HG02973 (cell line): ENCODE data around the gene SLC1A4.
"Not testable (repeated sequence)": the region's sequence is repeated elsewhere in the genome, so short reads cannot be mapped to it uniquely, and the experiment has no call there.

ENCODE experiments used
- ATAC-seq: cut with Tn5 transposase; IDR thresholded peaks from one replicate; pipeline ENCODE4 v1.9.1; 2021; ENCODE audit warnings: moderate library complexity; ENCODE audit not compliant: unreplicated experiment

The SLC1A4 gene

DNA sequence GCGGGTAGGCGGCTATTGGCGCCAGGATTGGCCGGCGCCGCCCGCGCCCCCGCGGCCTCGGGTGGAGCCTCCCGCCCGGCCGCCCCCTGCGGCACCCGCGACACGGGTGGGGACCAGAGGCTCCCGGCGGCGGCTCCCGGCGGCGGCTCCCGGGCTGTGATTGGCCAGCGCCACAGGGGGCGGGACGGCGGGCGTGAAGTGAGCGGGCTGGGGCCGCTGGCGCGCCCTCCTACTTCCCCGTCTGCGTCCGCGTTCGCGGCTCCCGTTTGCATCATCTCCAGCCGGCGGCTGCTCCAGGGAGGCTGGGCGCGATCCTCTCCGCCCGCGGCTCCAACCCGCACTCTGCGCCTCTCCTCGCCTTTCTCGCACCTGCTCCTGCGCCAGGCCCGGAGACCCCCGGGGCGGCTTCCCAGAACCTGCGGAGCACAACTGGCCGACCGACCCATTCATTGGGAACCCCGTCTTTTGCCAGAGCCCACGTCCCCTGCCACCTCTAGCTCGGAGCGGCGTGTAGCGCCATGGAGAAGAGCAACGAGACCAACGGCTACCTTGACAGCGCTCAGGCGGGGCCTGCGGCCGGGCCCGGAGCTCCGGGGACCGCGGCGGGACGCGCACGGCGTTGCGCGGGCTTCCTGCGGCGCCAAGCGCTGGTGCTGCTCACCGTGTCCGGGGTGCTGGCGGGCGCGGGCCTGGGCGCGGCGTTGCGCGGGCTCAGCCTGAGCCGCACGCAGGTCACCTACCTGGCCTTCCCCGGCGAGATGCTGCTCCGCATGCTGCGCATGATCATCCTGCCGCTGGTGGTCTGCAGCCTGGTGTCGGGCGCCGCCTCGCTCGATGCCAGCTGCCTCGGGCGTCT, at the start of gene SLC1A4:
TSS of gene SLC1A4 (plus strand) at position 274 of the 856 bp plus-strand sequence. CDS start at position 519, 245 bp downstream.
- peak; percentile 49 for ATAC-seq

DNA sequence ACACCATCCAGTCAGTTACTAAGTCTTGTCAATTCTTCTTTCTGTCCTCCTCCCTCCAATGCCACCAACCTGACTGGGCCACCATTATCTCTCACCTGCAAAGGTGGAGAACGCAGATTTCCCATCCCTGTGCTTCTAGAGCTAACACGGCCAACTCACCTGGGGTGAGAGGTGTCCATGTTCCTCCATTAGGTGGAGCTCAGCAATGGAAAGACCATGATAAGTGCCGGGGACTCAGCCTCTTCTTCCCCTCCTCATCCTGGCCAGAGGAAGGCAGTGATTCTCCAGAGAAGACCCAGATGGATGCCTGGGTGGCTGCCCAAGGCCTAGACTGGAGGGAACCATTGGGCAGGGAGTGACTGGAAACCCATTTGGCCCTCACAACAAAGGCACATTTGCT, 48.1 kb upstream of the SLC1A4 start:
- ATAC-seq = no peak

DNA sequence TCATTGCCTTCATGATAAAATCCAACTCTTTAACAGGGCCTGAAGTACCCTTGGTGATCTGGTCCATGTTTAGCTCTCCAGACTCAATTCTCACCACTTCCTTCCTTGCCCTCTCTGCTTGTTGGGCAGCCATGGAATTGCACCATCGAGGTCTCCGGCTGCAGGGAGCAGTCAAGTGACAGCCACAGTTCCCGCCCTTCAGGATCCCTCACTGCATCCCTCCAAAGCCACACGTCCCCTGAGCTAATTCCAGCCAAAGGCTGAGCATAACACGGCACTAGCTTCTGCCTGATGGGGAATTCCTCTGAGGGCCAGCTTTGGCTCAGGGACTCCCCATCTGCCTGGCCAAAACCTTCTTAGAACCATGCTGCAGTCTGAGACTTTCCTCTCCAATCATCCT, 47.4 kb upstream of the SLC1A4 start:
- ATAC-seq = no peak

DNA sequence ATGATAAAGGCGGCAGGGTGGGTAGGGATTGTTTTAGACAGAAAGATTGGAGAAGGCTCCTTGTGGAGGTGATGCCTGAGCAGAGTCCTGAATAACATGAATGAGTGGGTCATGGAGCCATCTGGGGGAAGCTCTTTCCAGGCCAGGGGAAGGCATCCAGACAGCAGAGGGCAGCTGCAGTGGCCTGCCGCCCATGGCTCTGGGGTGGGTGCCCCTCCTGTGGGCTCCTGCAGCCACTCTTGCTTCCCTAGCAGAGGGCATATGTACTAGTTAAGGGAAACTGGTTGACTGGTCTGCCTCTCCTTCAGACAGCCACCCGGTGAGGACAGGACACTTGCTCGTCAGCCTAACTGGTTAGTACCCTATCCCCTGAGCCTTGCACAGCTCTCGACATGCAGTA, 46.5 kb upstream of the SLC1A4 start:
- ATAC-seq = no peak

DNA sequence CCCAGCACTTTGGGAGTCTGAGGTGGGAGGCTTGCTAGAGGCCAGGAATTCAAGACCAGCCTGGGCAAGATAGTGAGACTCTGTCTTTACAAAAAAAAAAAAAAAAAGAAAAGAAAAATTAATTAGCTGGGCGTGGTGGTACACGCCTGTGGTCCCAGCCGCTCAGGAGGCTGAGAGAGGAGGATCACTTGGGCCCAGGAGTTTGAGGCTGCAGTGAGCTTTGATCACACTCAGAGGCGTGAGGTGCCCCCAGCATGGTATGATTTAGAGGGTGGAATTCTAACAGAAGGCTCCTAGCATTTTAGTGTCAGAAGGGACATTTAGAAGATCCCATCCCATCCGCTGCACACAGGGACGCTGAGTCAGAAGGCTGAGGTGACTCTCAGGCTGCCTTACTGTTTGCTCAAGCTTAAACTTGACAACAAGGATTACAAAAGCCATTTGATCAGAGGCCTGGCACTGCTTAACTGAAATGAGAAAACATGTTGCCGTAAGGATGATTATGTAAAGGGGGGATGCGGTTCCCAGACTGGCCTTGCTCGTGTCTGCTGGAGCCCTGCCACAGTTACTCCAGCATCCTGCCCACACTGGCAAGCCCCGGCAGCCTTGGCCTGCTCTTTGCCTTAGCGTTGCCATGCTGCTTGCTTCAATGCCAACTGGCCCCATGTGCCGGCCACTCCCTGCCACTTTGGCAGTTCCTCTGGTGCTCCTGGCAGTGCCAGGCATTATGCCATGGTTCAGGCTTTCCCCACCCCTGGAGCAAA, 45.6 kb upstream of the SLC1A4 start:
- ATAC-seq = no peak

DNA sequence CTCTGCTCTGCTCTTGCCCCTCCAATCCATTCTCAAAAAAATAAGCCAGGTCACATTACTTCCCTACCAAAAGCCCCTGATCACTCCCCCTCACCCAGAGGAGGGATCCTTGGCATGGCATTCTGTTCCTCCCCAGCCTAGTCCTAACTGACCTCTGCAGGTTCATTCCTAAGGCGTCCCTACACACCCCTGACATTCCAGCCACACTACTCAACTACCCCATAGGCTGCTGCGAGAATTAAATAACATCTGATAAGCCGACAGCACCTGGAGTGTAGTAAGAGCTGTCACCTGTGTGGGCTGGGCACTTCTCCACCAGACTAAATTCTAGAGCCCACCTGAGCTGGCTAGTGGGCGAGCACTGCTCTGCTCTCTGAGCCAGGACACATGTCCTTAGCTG, 44.7 kb upstream of the SLC1A4 start:
- no peak for ATAC-seq

DNA sequence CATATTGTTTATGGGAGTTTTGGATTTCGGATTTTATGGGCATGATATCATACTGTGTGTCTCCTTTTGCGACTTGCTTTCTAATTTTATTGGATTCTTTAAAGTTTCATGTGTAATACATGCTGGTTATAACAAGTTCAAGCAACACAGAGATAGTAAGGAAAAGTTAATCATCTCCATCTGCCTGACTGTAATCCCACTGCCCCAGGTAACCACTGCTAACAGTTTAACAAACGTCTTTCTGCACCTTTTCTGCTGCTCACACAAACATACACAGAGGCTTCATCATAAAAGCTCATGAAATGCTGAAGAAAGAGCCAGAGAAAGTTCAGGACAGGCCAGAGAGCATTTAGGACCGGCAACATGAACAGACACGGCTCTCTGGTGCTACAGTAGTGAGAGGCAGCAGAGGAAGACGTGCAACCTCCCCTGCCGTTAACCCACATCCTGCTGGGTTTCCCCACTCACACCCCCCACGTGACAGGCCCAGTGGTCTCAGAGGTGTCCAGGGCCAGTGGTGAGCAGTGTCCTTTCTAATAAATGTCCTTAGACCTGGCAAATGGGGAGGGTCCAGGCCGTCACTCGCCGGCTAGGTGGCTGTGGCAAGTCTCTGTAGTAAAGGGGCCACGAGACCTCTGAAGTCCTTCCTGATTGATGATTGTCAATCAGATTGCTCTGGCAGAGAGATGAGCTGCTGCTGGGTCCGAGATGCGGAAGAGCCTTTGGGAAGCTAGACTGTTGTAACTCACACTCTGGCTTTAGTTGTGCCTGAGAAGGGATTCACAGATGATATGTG, 43.0 kb upstream of the SLC1A4 start:
- ATAC-seq = peak; percentile 88

GRCh38 chr2:64946769-64947247, 42.4 kb upstream of the SLC1A4 start:
- no peak for ATAC-seq

- no peak for ATAC-seq
These were observed 41.3 kb upstream of the SLC1A4 start for GRCh38 chr2:64947885-64948284.

DNA sequence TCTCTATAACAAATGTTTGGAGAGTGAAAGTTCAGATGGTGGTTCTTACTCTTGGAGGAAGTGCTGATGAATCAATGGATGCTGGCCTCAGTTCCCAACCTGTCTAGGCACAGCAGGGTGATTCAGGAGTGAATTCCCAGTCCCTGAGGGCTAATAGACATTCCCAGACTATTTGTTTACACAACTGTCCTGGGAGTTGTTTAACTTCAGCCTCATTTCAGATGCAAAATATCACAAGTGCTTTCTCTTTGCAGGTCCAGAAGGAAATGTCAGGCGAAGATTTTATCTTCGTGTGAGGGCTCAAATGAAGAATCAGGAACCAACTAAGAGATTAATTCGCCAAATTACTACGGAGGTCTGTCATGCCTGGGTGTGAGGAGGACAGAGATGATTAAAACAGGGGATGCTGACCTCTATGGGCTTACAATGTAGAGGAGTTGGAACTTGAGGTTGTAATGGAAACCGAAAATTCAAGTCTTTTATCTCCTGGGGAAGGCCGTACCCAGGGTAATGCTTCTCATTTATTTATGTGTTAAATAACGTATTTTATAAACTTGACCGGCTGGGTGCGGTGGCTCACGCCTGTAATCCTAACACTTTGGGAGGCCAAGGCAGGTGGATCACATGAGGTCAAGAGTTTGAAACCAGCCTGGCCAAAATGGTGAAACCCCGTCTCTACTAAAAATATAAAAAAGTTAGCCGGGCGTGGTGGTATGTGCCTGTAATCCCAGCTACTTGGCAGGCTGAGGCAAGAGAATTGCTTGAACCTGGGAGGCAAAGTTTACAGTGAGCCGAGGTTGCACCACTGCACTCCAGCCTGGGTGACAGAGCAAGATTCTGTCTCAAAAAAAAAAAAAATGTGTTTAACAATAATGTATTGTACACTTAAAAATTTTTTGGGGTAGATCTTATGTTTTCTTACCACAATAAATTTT, 38.7 kb upstream of the SLC1A4 start:
- no peak for ATAC-seq

- ATAC-seq = no peak
These were observed 37.8 kb upstream of the SLC1A4 start for GRCh38 chr2:64951306-64951953.

GRCh38 chr2:64952096-64952495, 37.1 kb upstream of the SLC1A4 start:
- ATAC-seq = no peak

GRCh38 chr2:64952511-64953482, 36.4 kb upstream of the SLC1A4 start:
- ATAC-seq = no peak

DNA sequence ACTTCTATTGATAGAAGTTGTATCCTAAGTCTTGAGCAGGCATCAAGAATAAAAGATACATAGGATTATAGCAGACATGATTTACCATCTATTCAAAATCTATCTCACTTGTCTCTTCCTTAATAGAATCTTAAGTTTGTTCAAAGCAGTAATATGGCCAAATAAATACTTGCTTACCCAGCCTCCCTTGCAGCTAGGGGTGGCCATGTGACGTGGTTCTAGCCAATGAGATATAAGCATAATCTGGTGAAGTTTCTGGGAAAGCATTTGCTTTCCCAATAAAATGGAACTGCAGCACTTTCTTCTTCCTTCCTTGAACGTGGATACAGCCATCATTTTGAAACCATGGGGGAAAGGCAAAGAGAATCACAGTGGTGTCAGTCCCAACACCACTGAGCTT, 33.7 kb upstream of the SLC1A4 start:
- ATAC-seq = no peak

- no peak for ATAC-seq
These were observed 31.9 kb upstream of the SLC1A4 start for GRCh38 chr2:64957109-64957903.

- ATAC-seq = no peak
These were observed 30.6 kb upstream of the SLC1A4 start for GRCh38 chr2:64958556-64958955.

DNA sequence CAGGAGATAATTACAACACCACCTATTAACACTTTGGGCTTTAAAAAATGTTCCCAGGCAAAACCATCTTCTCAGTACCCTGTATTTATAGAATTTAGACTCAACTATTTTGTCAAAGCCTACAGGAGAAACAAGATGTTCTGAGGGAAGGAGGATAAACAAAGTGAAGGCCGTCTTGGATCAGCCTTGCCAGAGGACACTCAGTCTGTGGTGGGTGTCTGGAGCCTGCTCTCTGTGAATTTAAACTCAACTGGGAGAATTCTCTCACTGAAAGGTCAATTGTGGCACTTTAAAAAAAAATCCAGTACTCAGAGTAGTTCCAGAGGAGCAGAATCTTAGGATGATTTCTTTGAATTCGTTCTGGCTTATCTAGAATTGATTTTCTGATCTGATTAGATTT, 28.4 kb upstream of the SLC1A4 start:
- ATAC-seq = no peak

GRCh38 chr2:64963138-64963537, 26.1 kb upstream of the SLC1A4 start:
- not testable (repeated sequence) for ATAC-seq
